ENCODE measurements around the gene TSHZ3. TPM values are rescaled to one million over a fixed set of nuclear protein-coding genes. Genes with fewer than 3 reads are reported as not detected.

Gene TSHZ3
- total RNA-seq, 2 experiments from 2014 or later, result 1.6 to 2.6 TPM

DNA sequence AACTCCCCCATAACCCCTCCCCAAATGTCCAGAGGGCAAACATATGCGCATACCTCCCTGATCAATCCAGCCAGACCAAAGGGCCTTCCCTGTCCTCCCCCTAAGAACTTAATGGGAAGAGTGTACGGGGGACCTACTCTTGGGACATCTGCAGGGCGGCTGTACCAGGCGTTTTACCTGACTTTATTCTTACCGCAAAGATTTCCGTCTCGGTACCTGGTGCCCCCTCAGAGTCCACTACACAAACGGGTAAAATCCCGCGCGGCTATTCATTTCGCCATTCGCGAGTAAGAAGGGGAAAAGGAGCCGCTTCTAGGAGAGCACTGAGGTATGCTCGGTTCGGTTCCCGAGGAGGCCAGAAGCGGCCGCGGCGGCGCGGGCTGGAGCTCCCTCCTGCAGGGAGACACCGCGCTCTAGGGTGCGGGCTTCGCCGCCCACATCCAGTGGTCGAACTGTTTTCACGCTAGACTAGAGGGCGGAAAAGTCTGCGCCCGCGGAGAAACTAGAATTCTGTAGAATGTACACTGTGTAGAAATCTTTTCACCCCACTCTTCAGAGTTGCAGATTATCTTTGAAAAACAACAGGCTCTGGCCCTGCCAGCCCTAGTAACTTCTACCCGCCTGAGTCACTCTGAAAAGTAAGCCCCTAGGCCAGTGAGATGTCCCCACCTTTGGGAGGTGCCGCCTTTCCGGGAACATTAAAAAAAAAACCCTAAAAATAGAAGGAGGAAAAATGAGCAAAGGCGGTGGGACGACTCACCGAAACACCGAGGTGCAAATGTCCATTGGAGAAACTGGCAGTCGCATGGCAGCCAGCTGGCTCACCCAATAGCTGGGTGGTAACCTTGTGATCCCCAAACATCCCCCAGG, 3.8 kb upstream of the TSHZ3 start:
- Mint-ChIP-seq H3K27me3 (peaks cover 64% of the 10 kb centered on the region), H3K27ac (no peak overlapping the region), H3K4me1 (ENCODE audit: low read depth) (peaks cover 53% of the 10 kb centered on the region), H3K4me3 (peak overlapping the region; percentile 23), H3K36me3 (no peaks in the 10 kb centered on the region), H3K9me3 (no peaks in the 10 kb centered on the region)
- ChIA-PET POLR2A (no interaction called here), CTCF (interaction anchor here (0.9 to 3.9 kb wide), 3 partner anchors 298 to 634 kb away, joined by 3 to 16 read pairs (median 3); no protein-coding TSS in a partner anchor)
- no peak for DNase-seq
- intact Hi-C loops (cut with micrococcal nuclease), result loop anchor here (10.0 kb wide), 1 partner anchor 1128 kb away; no protein-coding TSS in a partner anchor

DNA sequence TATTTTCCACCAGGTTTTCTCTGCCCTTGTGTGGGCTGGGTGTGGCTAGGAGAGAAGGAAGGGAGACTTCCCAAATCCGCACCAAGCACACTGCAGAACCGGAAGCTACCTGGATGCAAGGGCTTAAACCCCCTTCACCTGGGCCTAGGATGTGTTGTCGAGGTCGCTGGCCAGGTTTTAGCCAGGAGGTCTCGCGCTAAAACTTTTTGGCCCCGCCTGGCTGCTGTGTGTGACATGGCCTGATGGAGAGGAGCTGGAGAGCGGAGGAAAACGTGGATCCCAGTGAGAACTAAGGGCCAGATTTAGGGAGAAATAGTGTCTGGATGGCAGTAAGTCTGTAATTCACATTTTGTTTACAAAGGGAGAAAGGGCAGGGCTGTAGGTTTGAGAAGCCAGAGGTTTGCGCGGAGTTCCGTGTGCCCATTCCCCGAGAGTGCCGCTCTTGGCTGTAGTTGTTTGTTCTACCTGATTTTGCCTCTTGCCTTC, 3.1 kb upstream of the TSHZ3 start:
- intact Hi-C loops (cut with micrococcal nuclease), result loop anchor here (10.0 kb wide), 1 partner anchor 1128 kb away; no protein-coding TSS in a partner anchor
- Mint-ChIP-seq H3K27me3 (peaks cover 64% of the 10 kb centered on the region), H3K4me1 (ENCODE audit: low read depth) (peaks cover 59% of the 10 kb centered on the region), H3K9me3 (no peaks in the 10 kb centered on the region), H3K4me3 (peak overlapping the region; percentile 16), H3K27ac (no peak overlapping the region), H3K36me3 (no peaks in the 10 kb centered on the region)
- ChIA-PET CTCF (interaction anchor here (0.9 to 1.0 kb wide), 2 partner anchors 566 to 633 kb away, joined by 3 read pairs; no protein-coding TSS in a partner anchor), POLR2A (no interaction called here)
- DNase-seq, result no peak

DNA sequence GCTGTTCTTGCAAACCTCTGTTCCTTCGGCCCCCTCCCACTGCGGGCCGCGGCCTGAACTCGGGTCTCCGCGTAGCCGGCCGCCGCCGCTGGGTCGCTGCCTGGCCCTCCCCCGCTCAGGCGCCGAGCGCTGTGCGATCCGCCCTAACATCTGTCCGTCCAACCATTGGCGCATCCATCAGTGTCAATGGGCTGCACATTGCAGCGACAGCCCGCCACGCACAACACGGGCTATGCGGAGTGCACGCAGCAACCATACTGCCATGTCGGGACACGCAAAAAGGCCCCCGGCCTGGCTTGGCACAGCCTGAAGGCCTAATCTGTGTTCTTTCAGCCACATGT, 2.6 kb upstream of the TSHZ3 start:
- DNase-seq, result no peak
- Mint-ChIP-seq H3K27me3 (peaks cover 64% of the 10 kb centered on the region), H3K36me3 (no peaks in the 10 kb centered on the region), H3K9me3 (no peaks in the 10 kb centered on the region), H3K4me1 (ENCODE audit: low read depth) (peaks cover 57% of the 10 kb centered on the region), H3K27ac (no peak overlapping the region), H3K4me3 (peak overlapping the region; percentile 54)
- ChIA-PET CTCF (interaction anchor here (1.7 kb wide), 1 partner anchor 568 kb away, joined by 3 read pairs; no protein-coding TSS in a partner anchor), POLR2A (no interaction called here)
- intact Hi-C loops (cut with micrococcal nuclease), result loop anchor here (10.0 kb wide), 1 partner anchor 1127 kb away; no protein-coding TSS in a partner anchor

DNA sequence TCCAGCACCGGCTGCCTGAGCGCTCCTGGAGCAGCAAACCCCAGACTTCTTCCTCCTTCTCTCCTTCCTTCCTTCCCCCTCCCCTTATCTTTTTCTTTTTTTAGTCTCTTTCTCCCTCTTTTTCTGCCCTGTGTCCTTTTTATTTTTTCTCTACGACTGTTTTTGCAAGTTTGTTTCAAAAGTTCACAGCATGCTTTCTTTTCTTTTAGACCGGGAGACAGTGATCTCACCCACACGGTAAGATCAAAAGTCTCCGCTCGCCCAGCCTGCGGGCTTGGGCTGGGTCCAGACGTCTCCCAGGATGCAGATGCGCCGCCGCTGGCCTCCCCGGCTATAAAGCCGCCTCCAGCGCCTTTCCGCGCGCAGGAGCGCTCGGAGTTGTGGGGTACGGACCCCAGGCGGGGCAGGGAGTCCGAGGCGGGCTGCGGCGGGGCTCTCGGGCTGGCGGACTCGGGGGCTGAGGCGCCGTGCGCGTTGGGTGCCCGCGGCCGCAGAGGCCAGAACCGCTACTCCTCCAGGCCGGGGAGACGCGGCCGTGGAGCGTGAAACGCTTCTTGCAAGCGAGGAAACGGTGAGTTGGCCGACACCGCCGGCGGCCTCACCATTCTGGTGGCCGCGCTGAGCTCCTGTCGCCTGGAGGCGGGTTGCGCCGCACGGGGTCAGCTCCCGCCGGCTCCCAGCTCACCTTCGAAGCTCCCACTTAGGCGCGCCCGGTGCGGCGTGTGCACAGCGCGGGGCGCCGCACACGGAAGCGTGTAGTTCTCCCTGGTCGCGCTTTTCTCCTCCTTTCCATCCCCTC, 2.0 kb upstream of the TSHZ3 start:
- no peak for DNase-seq
- ChIA-PET POLR2A (no interaction called here), CTCF (interaction anchor here (1.7 kb wide), 1 partner anchor 567 kb away, joined by 3 read pairs; no protein-coding TSS in a partner anchor)

DNA sequence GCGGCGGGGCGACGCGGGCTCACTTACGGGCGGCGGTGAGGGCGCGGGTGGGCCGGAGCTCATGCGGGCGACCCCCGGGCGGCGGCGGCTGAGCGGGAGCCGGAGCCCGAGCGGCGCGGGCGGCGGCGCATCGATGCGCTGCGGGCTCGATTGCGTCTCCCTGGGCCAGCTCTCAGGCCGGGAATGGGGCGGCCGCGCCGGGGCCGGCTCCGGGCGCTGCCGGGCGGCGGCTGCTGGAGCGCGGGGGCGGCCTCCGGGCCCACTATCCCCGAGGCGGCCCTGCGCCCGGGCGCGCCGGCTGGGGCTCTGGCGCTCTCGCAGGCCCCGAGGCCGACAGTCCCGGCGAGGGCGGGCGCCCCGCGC, 1.4 kb upstream of the TSHZ3 start:
- H3K27me3 Mint-ChIP-seq, result peaks cover 55% of the 10 kb centered on the region
- H3K4me1 Mint-ChIP-seq (ENCODE audit: low read depth), result peaks cover 50% of the 10 kb centered on the region
- H3K9me3 Mint-ChIP-seq, result no peaks in the 10 kb centered on the region
- H3K27ac Mint-ChIP-seq, result no peak overlapping the region
- H3K36me3 Mint-ChIP-seq, result no peaks in the 10 kb centered on the region
- intact Hi-C loops (cut with micrococcal nuclease), result loop anchor here (10.0 kb wide), 1 partner anchor 1126 kb away; no protein-coding TSS in a partner anchor
- ChIA-PET POLR2A (no interaction called here), CTCF (interaction anchor here (0.7 to 1.7 kb wide), 2 partner anchors 295 to 567 kb away, joined by 3 to 4 read pairs; no protein-coding TSS in a partner anchor)
- peak; percentile 44 for DNase-seq
- peak overlapping the region; percentile 77 for H3K4me3 Mint-ChIP-seq

More for the DNA sequence above, 2.0 kb upstream of the TSHZ3 start:
- Mint-ChIP-seq H3K27ac (no peak overlapping the region), H3K4me1 (ENCODE audit: low read depth) (peaks cover 52% of the 10 kb centered on the region), H3K9me3 (no peaks in the 10 kb centered on the region), H3K27me3 (peaks cover 60% of the 10 kb centered on the region), H3K4me3 (peak overlapping the region; percentile 77), H3K36me3 (no peaks in the 10 kb centered on the region)
- intact Hi-C loops (cut with micrococcal nuclease), result loop anchor here (10.0 kb wide), 1 partner anchor 1126 kb away; no protein-coding TSS in a partner anchor

DNA sequence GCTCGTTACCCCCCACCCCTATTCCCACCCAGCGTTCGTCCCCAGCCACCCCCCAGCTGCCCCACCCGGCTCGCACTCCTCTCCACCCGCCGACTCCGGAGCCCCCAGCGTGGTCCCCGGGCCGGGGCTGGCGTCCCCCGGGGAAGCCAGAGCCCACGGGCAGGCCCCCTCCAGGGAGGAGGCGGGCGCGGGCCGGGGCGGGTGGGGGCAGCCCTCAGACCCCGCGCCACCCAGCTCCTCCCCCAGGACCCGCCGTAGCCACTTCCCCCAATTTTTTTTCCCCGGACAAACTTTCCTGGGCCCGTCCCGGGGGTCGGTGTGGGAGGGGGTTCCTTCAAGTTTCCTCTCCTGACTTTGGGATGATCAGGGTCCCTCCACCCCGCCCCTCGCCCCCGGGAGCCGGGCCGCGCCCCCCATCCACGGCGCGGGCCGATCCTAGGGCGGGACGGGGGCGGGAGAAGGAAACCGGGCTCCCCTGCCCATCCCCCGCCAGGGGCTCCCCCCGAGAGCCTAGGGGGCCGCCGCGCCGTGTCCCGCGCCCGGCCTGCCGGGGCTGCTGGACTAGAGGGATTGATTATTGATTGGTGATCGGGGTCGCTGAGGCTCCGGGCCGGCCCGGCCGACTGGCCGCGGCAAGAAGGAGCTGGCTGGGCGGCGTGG, 927 bp upstream of the TSHZ3 start:
- H3K4me3 Mint-ChIP-seq, result peak overlapping the region; percentile 57
- no peak overlapping the region for H3K27ac Mint-ChIP-seq
- ChIA-PET CTCF (interaction anchor here (0.7 to 1.7 kb wide), 2 partner anchors 295 to 566 kb away, joined by 3 to 4 read pairs; no protein-coding TSS in a partner anchor), POLR2A (no interaction called here)
- peaks cover 51% of the 10 kb centered on the region for H3K27me3 Mint-ChIP-seq
- no peaks in the 10 kb centered on the region for H3K36me3 Mint-ChIP-seq
- no peaks in the 10 kb centered on the region for H3K9me3 Mint-ChIP-seq
- DNase-seq, result no peak
- peaks cover 46% of the 10 kb centered on the region for H3K4me1 Mint-ChIP-seq (ENCODE audit: low read depth)
- intact Hi-C loops (cut with micrococcal nuclease), result loop anchor here (10.0 kb wide), 1 partner anchor 1125 kb away; no protein-coding TSS in a partner anchor

DNA sequence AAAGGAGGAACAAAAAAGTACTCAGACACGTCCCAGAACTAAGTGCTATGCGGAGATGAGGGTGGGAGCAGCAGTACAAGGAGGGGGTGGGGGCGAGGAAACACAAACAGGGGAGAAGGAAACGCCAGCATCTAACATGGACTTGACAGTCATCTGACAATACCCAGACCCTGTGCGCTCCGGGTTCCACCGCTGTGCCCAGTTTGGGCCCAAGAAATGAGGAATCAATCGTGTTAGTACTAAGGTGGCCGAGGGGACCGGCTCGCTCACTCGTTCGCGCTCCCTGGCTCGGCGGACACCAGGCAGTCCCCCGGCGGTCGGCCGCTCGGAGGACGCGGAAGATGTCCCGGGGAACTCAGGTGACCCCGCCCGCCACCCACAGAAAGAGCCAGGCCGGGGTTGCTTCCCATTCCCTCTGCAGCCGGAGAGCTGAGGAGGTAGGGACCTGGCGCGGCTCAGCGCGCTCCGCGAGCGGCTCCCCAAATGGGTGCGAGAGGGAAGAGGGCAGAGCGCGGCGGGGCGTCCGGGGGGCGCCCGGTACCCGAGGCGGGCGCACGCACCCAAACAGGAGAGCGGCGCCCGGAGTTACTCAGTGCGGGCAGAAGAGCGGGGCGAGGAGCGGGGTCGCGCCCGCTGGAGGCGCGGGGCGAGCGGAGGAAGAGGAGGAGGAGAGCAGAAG, 616 bp downstream of the TSHZ3 start:
- CTCF ChIA-PET, result no interaction called here
- H3K27ac Mint-ChIP-seq, result no peak overlapping the region
- no peak for DNase-seq

DNA sequence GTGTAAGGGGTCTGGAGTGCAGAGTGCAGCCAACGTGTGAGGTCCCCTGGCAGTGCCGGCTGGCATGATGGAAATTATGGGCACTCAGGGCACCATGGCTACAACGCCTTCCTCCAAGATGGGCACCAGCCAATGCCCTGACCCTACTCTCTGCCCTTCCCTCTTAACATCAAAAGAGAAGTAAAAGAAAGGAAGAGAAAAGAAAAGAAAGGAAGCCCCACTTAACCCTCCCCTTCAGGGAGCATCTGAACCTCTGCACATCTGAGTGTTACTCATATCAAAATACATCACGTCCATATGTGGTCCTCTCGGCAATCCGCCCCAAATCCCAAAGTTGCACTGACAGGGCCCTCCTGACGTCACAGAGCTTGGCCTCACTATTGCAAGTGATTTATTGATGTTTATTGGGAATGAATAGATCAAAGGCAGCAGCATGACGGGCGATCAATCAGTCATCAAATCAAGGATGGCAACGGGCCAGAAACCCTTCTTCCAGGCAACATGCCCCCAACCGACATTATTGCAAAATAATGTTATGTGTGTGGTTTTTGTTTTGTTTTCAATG, 1.3 kb downstream of the TSHZ3 start:
- peaks cover 24% of the 10 kb centered on the region for H3K4me1 Mint-ChIP-seq (ENCODE audit: low read depth)
- H3K9me3 Mint-ChIP-seq, result no peaks in the 10 kb centered on the region
- POLR2A ChIA-PET, result no interaction called here
- DNase-seq, result no peak
- H3K36me3 Mint-ChIP-seq, result no peaks in the 10 kb centered on the region
- peak overlapping the region; percentile 74 for H3K4me3 Mint-ChIP-seq
- H3K27ac Mint-ChIP-seq, result no peak overlapping the region
- CTCF ChIA-PET, result no interaction called here
- peaks cover 35% of the 10 kb centered on the region for H3K27me3 Mint-ChIP-seq
- intact Hi-C loops (cut with micrococcal nuclease), result loop anchor here (2.0 kb wide), 2 partner anchors 23 to 133 kb away; no protein-coding TSS in a partner anchor

More for the DNA sequence above, 616 bp downstream of the TSHZ3 start:
- Mint-ChIP-seq H3K4me3 (peak overlapping the region; percentile 74), H3K9me3 (no peaks in the 10 kb centered on the region), H3K36me3 (no peaks in the 10 kb centered on the region), H3K27me3 (peaks cover 42% of the 10 kb centered on the region), H3K4me1 (ENCODE audit: low read depth) (peaks cover 31% of the 10 kb centered on the region)
- intact Hi-C loops (cut with micrococcal nuclease), result loop anchor here (2.0 kb wide), 2 partner anchors 24 to 134 kb away; no protein-coding TSS in a partner anchor
- POLR2A ChIA-PET, result no interaction called here

DNA sequence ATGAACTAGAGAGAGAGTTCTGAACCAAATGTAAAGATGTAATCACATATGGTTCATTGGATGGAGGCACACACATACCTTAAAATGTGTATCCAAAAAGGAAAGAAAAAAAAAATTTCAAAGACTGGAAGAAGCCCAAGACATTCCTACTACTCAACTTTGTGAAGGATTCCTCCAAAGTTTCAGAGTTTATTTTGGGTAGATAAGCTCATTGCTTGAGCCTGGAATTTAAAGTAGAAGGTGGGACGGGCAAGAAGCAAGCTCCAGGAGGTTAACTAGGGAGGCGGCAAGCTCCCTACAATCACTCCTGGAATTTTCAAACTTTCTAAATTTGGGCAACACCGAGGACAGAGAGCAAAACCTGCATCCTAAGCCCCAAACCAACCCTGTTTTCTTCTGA, 1.9 kb downstream of the TSHZ3 start:
- no peak overlapping the region for H3K4me3 Mint-ChIP-seq
- DNase-seq, result no peak
- no peak overlapping the region for H3K27ac Mint-ChIP-seq
- intact Hi-C loops (cut with micrococcal nuclease), result no loop called here
- H3K36me3 Mint-ChIP-seq, result no peaks in the 10 kb centered on the region
- ChIA-PET CTCF (interaction anchor here (2.0 kb wide), 1 partner anchor 10 kb away, joined by 8 read pairs; no protein-coding TSS in a partner anchor), POLR2A (no interaction called here)
- H3K4me1 Mint-ChIP-seq (ENCODE audit: low read depth), result peaks cover 18% of the 10 kb centered on the region
- H3K9me3 Mint-ChIP-seq, result no peaks in the 10 kb centered on the region
- peaks cover 29% of the 10 kb centered on the region for H3K27me3 Mint-ChIP-seq

DNA sequence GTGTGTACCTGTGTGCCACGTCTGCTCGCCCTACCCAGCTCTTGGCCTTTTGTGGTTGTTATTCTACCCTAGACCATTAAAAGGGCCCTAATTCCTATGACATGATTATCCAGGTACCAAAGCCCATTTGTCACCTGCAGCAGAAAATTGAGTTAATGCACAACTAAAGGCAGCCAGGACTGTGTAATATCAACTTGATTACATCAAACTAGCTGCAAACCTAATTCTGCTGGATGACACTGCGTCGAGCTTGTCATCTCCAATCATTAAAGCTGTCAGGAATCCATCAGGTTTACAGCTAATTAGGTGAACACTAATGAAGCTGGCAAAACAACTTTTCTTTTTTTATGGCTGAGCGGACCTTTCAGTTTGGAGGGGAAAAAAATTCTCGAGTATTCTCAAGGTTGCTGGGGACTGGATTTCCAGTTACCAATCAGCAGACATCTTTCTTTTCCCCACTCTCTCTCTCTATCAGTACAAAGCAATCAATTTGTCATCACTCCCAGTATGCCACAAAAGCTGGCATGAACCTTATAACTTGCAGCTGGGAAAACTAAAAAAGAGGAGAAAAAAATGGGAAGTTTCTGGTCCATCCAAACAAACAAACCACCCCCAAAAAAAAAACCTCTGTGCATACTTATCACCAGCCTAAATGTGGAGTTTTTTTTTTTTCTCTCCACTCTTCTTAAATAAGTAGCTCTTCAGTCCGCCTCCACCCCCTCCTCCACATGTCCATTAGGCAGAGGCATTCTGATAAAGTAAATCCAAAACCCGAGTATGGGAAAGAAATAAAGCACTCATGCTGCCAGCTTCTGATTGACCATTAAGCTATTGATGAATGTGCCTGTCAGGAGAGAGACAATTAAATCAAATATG, 2.8 kb downstream of the TSHZ3 start:
- H3K9me3 Mint-ChIP-seq, result no peaks in the 10 kb centered on the region
- no peaks in the 10 kb centered on the region for H3K36me3 Mint-ChIP-seq
- no peak for DNase-seq
- POLR2A ChIA-PET, result no interaction called here
- H3K27ac Mint-ChIP-seq, result no peak overlapping the region
- H3K4me3 Mint-ChIP-seq, result no peak overlapping the region
- CTCF ChIA-PET, result interaction anchor here (0.7 to 2.0 kb wide), 3 partner anchors 9 to 11 kb away, joined by 3 to 8 read pairs (median 6); no protein-coding TSS in a partner anchor
- H3K4me1 Mint-ChIP-seq (ENCODE audit: low read depth), result peaks cover 14% of the 10 kb centered on the region
- intact Hi-C loops (cut with micrococcal nuclease), result no loop called here
- H3K27me3 Mint-ChIP-seq, result peaks cover 21% of the 10 kb centered on the region

Data from activated CD4-positive, alpha-beta memory T cell treated with anti-CD3 and anti-CD28 coated beads for 36 hours (primary cell).